Ammon's horn (tissue), 1 donor: ENCODE measurements around the gene GDPD5.

Experiments
- DNase-seq: peaks from one replicate; pipeline ENCODE4 v3.0.0-alpha.2; 2016; ENCODE audit warnings: low spot score

GDPD5 gene

GRCh38 chr11:75491465-75491864, 34.3 kb downstream of the GDPD5 start:
- no peak for DNase-seq

- DNase-seq, result no peak
These were observed 35.2 kb downstream of the GDPD5 start for GRCh38 chr11:75490221-75491181.

- DNase-seq, result no peak
These were observed 38.4 kb downstream of the GDPD5 start for GRCh38 chr11:75487365-75487764.

- no peak for DNase-seq
These were observed 40.0 kb downstream of the GDPD5 start for GRCh38 chr11:75485742-75486141.

GRCh38 chr11:75482931-75483469, 42.7 kb downstream of the GDPD5 start:
- no peak for DNase-seq

GRCh38 chr11:75481922-75482606, 43.7 kb downstream of the GDPD5 start:
- no peak for DNase-seq

GRCh38 chr11:75481223-75481921, 44.4 kb downstream of the GDPD5 start:
- no peak for DNase-seq

GRCh38 chr11:75480185-75481175, 45.3 kb downstream of the GDPD5 start:
- no peak for DNase-seq

- no peak for DNase-seq
These were observed 46.1 kb downstream of the GDPD5 start for GRCh38 chr11:75479597-75480145.

GRCh38 chr11:75478783-75479596, 46.8 kb downstream of the GDPD5 start:
- no peak for DNase-seq

- no peak for DNase-seq
These were observed 48.2 kb downstream of the GDPD5 start for GRCh38 chr11:75477614-75477935.

- no peak for DNase-seq
These were observed 48.8 kb downstream of the GDPD5 start for GRCh38 chr11:75476739-75477613.

GRCh38 chr11:75475767-75476650, 49.7 kb downstream of the GDPD5 start:
- peak; percentile 24 for DNase-seq

GRCh38 chr11:75474878-75475766, 50.6 kb downstream of the GDPD5 start:
- DNase-seq, result peak; percentile 40

GRCh38 chr11:75474240-75474639, 51.5 kb downstream of the GDPD5 start:
- no peak for DNase-seq

- no peak for DNase-seq
These were observed 52.1 kb downstream of the GDPD5 start for GRCh38 chr11:75473684-75474083.
